Right lobe of liver (tissue), 6 donors: ENCODE results near the gene CC2D1A. TPM values are rescaled to one million over a fixed set of nuclear protein-coding genes. Genes with fewer than 3 reads are reported as not detected.

Source experiments
- ATAC-seq, 4 donors: fragments of 200-7000 bp; cut with Tn5 transposase; one replicate each; pipeline ENCODE4 v1.9.1; 2020; ENCODE audit warnings: mild to moderate bottlenecking in 4 of 4, moderate library complexity in 4 of 4
- DNase-seq, 3 donors: peaks; one replicate each; pipeline ENCODE4 v3.0.0-alpha.2; 2020
- H3K27ac ChIP-seq, 3 donors: fragments of 200-600 bp; one replicate each; pipeline ENCODE4 v1.8.0; 2022
- H3K27me3 ChIP-seq, 2 donors: fragments of 200-600 bp; one replicate each; pipeline ENCODE4 v1.8.0; 2022
- H3K36me3 ChIP-seq, 4 donors: fragments of 200-600 bp; sonication (generic) in 1 of 4; one replicate each; pipeline versions ENCODE4 v1.5.1 to v1.8.0; 2017 to 2022; ENCODE audit warnings: control low read depth in 1 of 4
- H3K4me1 ChIP-seq, 4 donors: fragments of 200-600 bp; sonication (generic) in 1 of 4; one replicate each; pipeline versions ENCODE4 v1.5.1 to v1.8.0; 2017 to 2022; ENCODE audit warnings: control low read depth in 1 of 4
- H3K4me3 ChIP-seq, 3 donors: fragments of 200-600 bp; one replicate each; pipeline ENCODE4 v1.8.0; 2022
- H3K9me3 ChIP-seq, 4 donors: fragments of 200-600 bp; sonication (generic) in 1 of 4; one replicate each; pipeline versions ENCODE4 v1.5.1 to v1.8.0; 2017 to 2022; ENCODE audit warnings: control low read depth in 1 of 4
- CTCF ChIP-seq, 4 donors: fragments of 200-600 bp in 3 of 4; fragments of 450-650 bp in 1 of 4; IDR thresholded peaks; one replicate each; pipeline versions ENCODE4 v1.5.1 to v1.8.0; 2016 to 2022; ENCODE audit warnings: antibody characterized with exemption in 4 of 4, mild to moderate bottlenecking in 2 of 4
- POLR2A ChIP-seq: fragments of 450-650 bp; IDR thresholded peaks from one replicate; pipeline ENCODE4 v1.6.1; 2017; ENCODE audit warnings: antibody characterized with exemption, mild to moderate bottlenecking
- WGBS: methylation state at CpG from one replicate; pipeline ENCODE4 v1.1.6; 2018; ENCODE audit warnings: low coverage, low lambda C conversion rate; ENCODE audit not compliant: insufficient coverage; ENCODE audit errors: missing lambda C conversion rate; 5-methylcytosine and 5-hydroxymethylcytosine counted together
- intact Hi-C, 2 donors: fragments of 100-400 bp; cut with DNase I; formaldehyde crosslinking; loops; one replicate each; pipeline versions ENCODE4 v1.11.2 to v1.14.1; 2022
- total RNA-seq, 6 experiments: library from RNA; depleted of rRNA in 2 of 6; stranded (reverse); fragments of >200 nt in 2 of 6; fragmentation: NEBNext Ultra II Directional in 3 of 6; extraction: Animal tissue kit (Norgen Biotek cat#: 25700) in 3 of 6; gene quantifications; one replicate each; pipeline versions ENCODE4 v1.1.0 to v1.2.4, GENCODE V29; 2016 to 2023
- donor health status: DM: no; HTN: yes; CAD: no.
- donor health status: DM: no; HTN: no; CAD: no.
- donor health status: DM: no; HTN: no; CAD: no.
- donor health status: DM: no; HTN: yes; CAD: no.
- donor health status: DM: no; HTN: yes; CAD: no.

Gene CC2D1A
- total RNA-seq, 6 experiments from 2014 or later: 16.5 to 29.8 (median 18.1) TPM

- no peak overlapping the region for H3K27ac ChIP-seq
- no peaks in the 10 kb centered on the region for H3K4me1 ChIP-seq
- WGBS: 67% methylated on average over 1 of the region's 22 CpGs
- H3K9me3 ChIP-seq: no peaks in the 10 kb centered on the region
- no peak overlapping the region for H3K4me3 ChIP-seq
- TF ChIP-seq CTCF (IDR thresholded peaks at IDR 0.05) (no peak), POLR2A (no peak)
- H3K27me3 ChIP-seq: no peaks in the 10 kb centered on the region
- ATAC-seq (no peak), DNase-seq (no peak)
- intact Hi-C loops: no loop called here
- no peaks in the 10 kb centered on the region for H3K36me3 ChIP-seq
Measured at GRCh38 chr19:13935765-13936510, 29.9 kb downstream of the CC2D1A start.

GRCh38 chr19:13937479-13938300, 31.7 kb downstream of the CC2D1A start:
- 22% methylated on average over 9 of the region's 29 CpGs for WGBS
- ATAC-seq: peak in 1 of 4 donors; percentile 20
- no peak overlapping the region for H3K4me3 ChIP-seq

GRCh38 chr19:13938301-13939064, 32.5 kb downstream of the CC2D1A start, which contains the start of gene PODNL1:
Gene PODNL1 (minus strand): TSS chr19:13938417. CDS start chr19:13938181, 236 bp downstream.
- no peaks in the 10 kb centered on the region for H3K36me3 ChIP-seq
- no peaks in the 10 kb centered on the region for H3K27me3 ChIP-seq
- ATAC-seq: no peak
- WGBS: 48% methylated on average over 11 of the region's 21 CpGs
- intact Hi-C loops: no loop called here
- H3K27ac ChIP-seq: no peak within 1 kb of the TSS
- DNase-seq: no peak
- TF ChIP-seq POLR2A (no peak), CTCF (IDR thresholded peaks at IDR 0.05) (no peak)
- H3K4me1 ChIP-seq: no peaks in the 10 kb centered on the region
- no peaks in the 10 kb centered on the region for H3K9me3 ChIP-seq
- no peak within 1 kb of the TSS for H3K4me3 ChIP-seq

More at GRCh38 chr19:13937479-13938300, 31.7 kb downstream of the CC2D1A start:
- TF ChIP-seq POLR2A: no peak
- no peak for TF ChIP-seq CTCF (IDR thresholded peaks at IDR 0.05)
- no peak for DNase-seq
- Histone ChIP-seq H3K27me3 (no peaks in the 10 kb centered on the region), H3K4me1 (no peaks in the 10 kb centered on the region), H3K27ac (no peak overlapping the region), H3K36me3 (no peaks in the 10 kb centered on the region), H3K9me3 (no peaks in the 10 kb centered on the region)
- intact Hi-C loops: no loop called here

GRCh38 chr19:13942023-13942684, 36.2 kb downstream of the CC2D1A start:
- Histone ChIP-seq H3K36me3 (no peaks in the 10 kb centered on the region), H3K27me3 (no peaks in the 10 kb centered on the region), H3K4me1 (no peaks in the 10 kb centered on the region), H3K4me3 (no peak overlapping the region), H3K27ac (no peak overlapping the region), H3K9me3 (no peaks in the 10 kb centered on the region)
- DNase-seq: no peak
- ATAC-seq: no peak
- intact Hi-C loops: no loop called here
- TF ChIP-seq POLR2A: no peak
- 100% methylated on average over 1 of the region's 1 CpG for WGBS
